K562 (cell line): Measurements from ENCODE around the gene HCFC1R1. TPM values are rescaled to one million over a fixed set of nuclear protein-coding genes. Genes with fewer than 3 reads are reported as not detected.

Experiments
- ATF3 ChIP-seq, 2 experiments: fragments of 450-650 bp in 1 of 2; sonication (generic) in 1 of 2; formaldehyde crosslinking in 1 of 2; IDR thresholded peaks in 1 of 2; conservative IDR thresholded peaks in 1 of 2; 2 replicates each; pipeline versions ENCODE4 v1.6.1 to v1.8.1; 2016 to 2023; ENCODE audit warnings: mild to moderate bottlenecking in 2 of 2, moderate library complexity in 2 of 2, inconsistent platforms in 1 of 2, missing genetic modification reagents in 1 of 2
- BMI1 ChIP-seq: fragments of 150-350 bp; IDR thresholded peaks from 2 replicates; pipeline ENCODE4 v1.6.1; 2014; ENCODE audit warnings: low read length
- CREM ChIP-seq: IDR thresholded peaks from 2 replicates; pipeline ENCODE4 v1.6.1; 2014; ENCODE audit warnings: antibody characterized with exemption, low read depth
- CTBP1 ChIP-seq: fragments of 450-650 bp; IDR thresholded peaks from 2 replicates; pipeline ENCODE4 v1.6.1; 2016; ENCODE audit warnings: borderline replicate concordance
- ETV6 ChIP-seq, 3 experiments: fragments of 150-350 bp in 1 of 3; sonication (generic) in 1 of 3; formaldehyde crosslinking in 1 of 3; IDR thresholded peaks; 2 replicates each; pipeline versions ENCODE4 v1.6.1 to v1.8.0; 2014 to 2022; ENCODE audit warnings: borderline replicate concordance in 2 of 3, low read depth in 2 of 3, antibody characterized with exemption in 1 of 3, low read length in 1 of 3, mild to moderate bottlenecking in 1 of 3, missing genetic modification reagents in 1 of 3
- FOSL1 ChIP-seq: fragments of 200-800 bp; sonication (Bioruptor generic); conservative IDR thresholded peaks from 2 replicates; pipeline ENCODE4 v1.6.1; 2016; ENCODE audit warnings: missing genetic modification characterization, missing compliant biosample characterization
- HDGF ChIP-seq: fragments of 450-650 bp; IDR thresholded peaks from 2 replicates; pipeline ENCODE4 v1.6.1; 2016
- KAT2B ChIP-seq: IDR thresholded peaks from one replicate; pipeline ENCODE4 v1.6.1; 2012; ENCODE audit warnings: low read depth, mild to moderate bottlenecking, control low read depth, inconsistent platforms, low read length, moderate library complexity
- KLF16 ChIP-seq: IDR thresholded peaks from 2 replicates; pipeline ENCODE4 v1.6.1; 2016; ENCODE audit warnings: antibody characterized with exemption
- MEF2D ChIP-seq: conservative IDR thresholded peaks from 2 replicates; pipeline ENCODE4 v1.6.1; 2016; ENCODE audit warnings: low read depth, missing genetic modification characterization, missing compliant biosample characterization
- MTA3 ChIP-seq: fragments of 450-650 bp; formaldehyde crosslinking; IDR thresholded peaks from 2 replicates; pipeline ENCODE4 v1.6.1; 2017; ENCODE audit warnings: mild to moderate bottlenecking, borderline replicate concordance
- NR3C1 ChIP-seq: sonication (generic); formaldehyde crosslinking; IDR thresholded peaks from 2 replicates; pipeline ENCODE4 v1.8.1; 2022; ENCODE audit warnings: missing genetic modification reagents
- PHB ChIP-seq: fragments of 250-450 bp; sonication (Bioruptor Pico); IDR thresholded peaks from 2 replicates; pipeline ENCODE4 v1.5.0; 2021
- SIRT6 ChIP-seq: IDR thresholded peaks from one replicate; pipeline ENCODE4 v1.6.1; 2012; ENCODE audit warnings: low read depth, mild to moderate bottlenecking, control low read depth, inconsistent platforms, low read length, moderate library complexity
- SMARCE1 ChIP-seq: fragments of 450-650 bp; IDR thresholded peaks from 2 replicates; pipeline ENCODE4 v1.7.1; 2016; ENCODE audit warnings: mild to moderate bottlenecking
- ZNF175 ChIP-seq: fragments of 200-800 bp; sonication (Bioruptor generic); IDR thresholded peaks from 2 replicates; pipeline ENCODE4 v1.6.1; 2016; ENCODE audit warnings: low read depth, mild to moderate bottlenecking, missing genetic modification characterization, missing compliant biosample characterization
- ZNF431 ChIP-seq: sonication (generic); formaldehyde crosslinking; IDR thresholded peaks from 2 replicates; pipeline ENCODE4 v1.8.0; 2022; ENCODE audit warnings: mild to moderate bottlenecking, missing genetic modification reagents
- ZNF436 ChIP-seq: fragments of 250-450, 450-650 bp; sonication (Bioruptor Pico); formaldehyde crosslinking; IDR thresholded peaks from 2 replicates; pipeline ENCODE4 v1.7.0; 2020; ENCODE audit warnings: mild to moderate bottlenecking
- ZNF583 ChIP-seq: fragments of 250-450 bp; sonication (Bioruptor Pico); IDR thresholded peaks from 2 replicates; pipeline ENCODE4 v1.4.0; 2020
- ZNF592 ChIP-seq: fragments of 450-650 bp; IDR thresholded peaks from 2 replicates; pipeline ENCODE4 v1.6.1; 2017; ENCODE audit warnings: antibody characterized with exemption, mild to moderate bottlenecking
- ZNF699 ChIP-seq: fragments of 250-450 bp; sonication (Bioruptor Pico); IDR thresholded peaks from 2 replicates; pipeline ENCODE4 v1.8.0; 2021; ENCODE audit warnings: mild to moderate bottlenecking, moderate library complexity; ENCODE audit not compliant: insufficient replicate concordance
- ZNF766 ChIP-seq: fragments of 200-800 bp; sonication (Bioruptor generic); conservative IDR thresholded peaks from 2 replicates; pipeline ENCODE4 v1.6.1; 2016; ENCODE audit warnings: missing genetic modification characterization, missing compliant biosample characterization
- polyA plus RNA-seq, 8 experiments: library from polyadenylated mRNA; depleted of rRNA in 4 of 8; stranded (reverse) in 5 of 8; unstranded in 3 of 8; fragments of >200 nt; fragmentation: Nextera tagmentation in 2 of 8; fragmentation: Illumina TruSeq in 1 of 8; extraction: Ambion mirVana in 2 of 8; extraction: Trizol in 1 of 8; gene quantifications; 2 replicates each; pipeline versions ENCODE4 v1.2.1 to v1.2.3, GENCODE V29; 2011 to 2014; ENCODE audit warnings: inconsistent platforms in 1 of 8, missing spikeins in 1 of 8
- total RNA-seq, 7 experiments: library from RNA; depleted of rRNA in 6 of 7; stranded (reverse); fragments of >200 nt in 6 of 7; fragmentation: Illumina TruSeq in 2 of 7; extraction: Trizol in 2 of 7; gene quantifications; 2 replicates each; pipeline versions ENCODE4 v1.2.1 to v1.2.3, GENCODE V29; 2011 to 2021; ENCODE audit warnings: low replicate concordance in 1 of 7
- TF ChIP-seq, protein P1 (sequence below), 2 experiments: fragments of 450-650 bp in 1 of 2; sonication (generic) in 1 of 2; formaldehyde crosslinking; conservative IDR thresholded peaks; 2 replicates each; pipeline versions ENCODE4 v1.4.0 to v1.8.1; 2020 to 2022; ENCODE audit warnings: mild to moderate bottlenecking in 1 of 2, missing genetic modification reagents in 1 of 2

The HCFC1R1 gene
- total and polyA plus RNA-seq, 9 of the 15 experiments (the other 6 are each of a cell fraction or from before 2014, with no cell fraction given): 2.2 to 29.0 (median 11.2) TPM

GRCh38 chr16:3007957-3008689 is 15.6 kb downstream of the HCFC1R1 start (continued):
- TF ChIP-seq FOSL1 (tag) (0 out of 2 replicates have a peak, but pooled peaks have one; percentile 39), ZNF431 (CRISPR knock-in tag) (no peak), SMARCE1 (peak; percentile 75; the same call in 1 of the 2 replicates), ZNF175 (CRISPR knock-in tag) (no peak), CREM (0 out of 2 replicates have a peak, but pooled peaks have one; percentile 39), BMI1 (no peak), NR3C1 (CRISPR knock-in tag) (no peak), KAT2B (no peak), ZNF699 (CRISPR knock-in tag) (no peak), ZNF583 (CRISPR knock-in tag) (0 out of 2 replicates have a peak, but pooled peaks have one; percentile 35), ZNF592 (peak; percentile 60; the same call in 1 of the 2 replicates), ZNF766 (CRISPR knock-in tag) (peak; percentile 78; the same call in 1 of the 2 replicates), ZNF436 (CRISPR knock-in tag) (no peak), MTA3 (peak; percentile 82), CTBP1 (peak; percentile 73), PHB (CRISPR knock-in tag) (no peak), ETV6 (IDR thresholded peaks at IDR 0.05; ENCODE audit: borderline replicate concordance in 1 of 2, low read depth in 2 of 2, low read length in 1 of 2) (peak; percentile 57 to 87), ETV6 (CRISPR knock-in tag; IDR thresholded peaks at IDR 0.05; ENCODE audit: borderline replicate concordance) (no peak), ATF3 (IDR thresholded peaks at IDR 0.05) (peak; percentile 31; the same call in 1 of the 2 replicates), ATF3 (CRISPR knock-in tag; conservative IDR thresholded peaks at IDR 0.05) (no peak), KLF16 (peak; percentile 35; the same call in 1 of the 2 replicates), MEF2D (tag) (0 out of 2 replicates have a peak, but pooled peaks have one; percentile 18), HDGF (peak; percentile 19; the same call in 1 of the 2 replicates), SIRT6 (no peak)
- TF ChIP-seq, protein P1, sequence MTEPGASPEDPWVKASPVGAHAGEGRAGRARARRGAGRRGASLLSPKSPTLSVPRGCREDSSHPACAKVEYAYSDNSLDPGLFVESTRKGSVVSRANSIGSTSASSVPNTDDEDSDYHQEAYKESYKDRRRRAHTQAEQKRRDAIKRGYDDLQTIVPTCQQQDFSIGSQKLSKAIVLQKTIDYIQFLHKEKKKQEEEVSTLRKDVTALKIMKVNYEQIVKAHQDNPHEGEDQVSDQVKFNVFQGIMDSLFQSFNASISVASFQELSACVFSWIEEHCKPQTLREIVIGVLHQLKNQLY (CRISPR knock-in tag; conservative IDR thresholded peaks at IDR 0.05): no peak
